ENCODE data around the gene PHLDB2. TPM values are rescaled to one million over a fixed set of nuclear protein-coding genes. Genes with fewer than 3 reads are reported as not detected.

Gene PHLDB2
- total and polyA plus RNA-seq, 10 of the 15 experiments (the other 5 are each of a cell fraction or from before 2014, with no cell fraction given) = 0.03 to 0.67 (median 0.40) TPM

GRCh38 chr3:111923806-111924205 is 64.7 kb downstream of the PHLDB2 start:
- ChIA-PET RAD21 (ENCODE audit: unreplicated experiment) (no interaction called here), SMC1A (ENCODE audit: uncharacterized antibody, unreplicated experiment) (interaction anchor here (0.9 to 1.0 kb wide), 2 partner anchors 14 to 208 kb away, joined by 3 read pairs; no protein-coding TSS in a partner anchor), CTCF (interaction anchor here (1.6 kb wide), 1 partner anchor 207 kb away, joined by 3 read pairs; no protein-coding TSS in a partner anchor), POLR2A (no interaction called here)
- DNase-seq (ENCODE audit: low read depth, low spot score) = no peak
- H3K4me3 ChIP-seq = no peak overlapping the region
- 0% methylated on average over 1 of the region's 1 CpG for WGBS (ENCODE audit: insufficient coverage, insufficient replicate concordance, low lambda C conversion rate, missing lambda C conversion rate)
- H3K9me3 ChIP-seq (replicated peaks; ENCODE audit: control insufficient read depth, insufficient read depth, low read length) = no peaks in the 10 kb centered on the region
- no peaks in the 10 kb centered on the region for H3K36me3 ChIP-seq (ENCODE audit: control insufficient read depth in 2 of 2, insufficient read depth in 2 of 2, low read length in 1 of 2)
- H3K79me2 ChIP-seq (ENCODE audit: control insufficient read depth, insufficient read depth, low read length) = no peaks in the 10 kb centered on the region
- no peaks in the 10 kb centered on the region for H4K20me1 ChIP-seq (ENCODE audit: control insufficient read depth, insufficient read depth)
- TF ChIP-seq ZNF24 (IDR thresholded peaks at IDR 0.05) = no peak
- TF ChIP-seq RB1 (IDR thresholded peaks at IDR 0.05; ENCODE audit: borderline replicate concordance) = no peak
- no peak for TF ChIP-seq SPI1 (IDR thresholded peaks at IDR 0.05; ENCODE audit: borderline replicate concordance, insufficient read depth, low read depth, low read length)
- TF ChIP-seq PAX8 (IDR thresholded peaks at IDR 0.05) = no peak
- no peak for TF ChIP-seq RFX5 (IDR thresholded peaks at IDR 0.05; ENCODE audit: low read depth, low read length)
- TF ChIP-seq ZNF592 (IDR thresholded peaks at IDR 0.05) = no peak
- no peak for TF ChIP-seq TARDBP (IDR thresholded peaks at IDR 0.05; ENCODE audit: borderline replicate concordance)
- no peak for TF ChIP-seq POLR2AphosphoS5 (IDR thresholded peaks at IDR 0.05; ENCODE audit: low read length)
- no peak for TF ChIP-seq JUND (IDR thresholded peaks at IDR 0.05; ENCODE audit: low read depth, low read length)
- no peak for TF ChIP-seq HSF1 (IDR thresholded peaks at IDR 0.05; ENCODE audit: low read depth, low read length)
- no peak for TF ChIP-seq SMAD1 (IDR thresholded peaks at IDR 0.05; ENCODE audit: low read depth, partially characterized antibody)
- TF ChIP-seq TCF7 (IDR thresholded peaks at IDR 0.05; ENCODE audit: borderline replicate concordance) = no peak
- no peak for TF ChIP-seq SKIL (IDR thresholded peaks at IDR 0.05; ENCODE audit: low read depth, poor library complexity, severe bottlenecking)
- TF ChIP-seq RBBP5 (conservative IDR thresholded peaks at IDR 0.05) = no peak
- TF ChIP-seq BRCA1 (IDR thresholded peaks at IDR 0.05; ENCODE audit: low read depth, low read length) = no peak
- FAIRE-seq = no peak
- no peaks in the 10 kb centered on the region for H3K27me3 ChIP-seq (replicated peaks in 1 of 2; ENCODE audit: control insufficient read depth in 2 of 2, insufficient read depth in 2 of 2, low read length in 1 of 2)
- no peak for ATAC-seq
- no peaks in the 10 kb centered on the region for H3K4me1 ChIP-seq (ENCODE audit: control insufficient read depth, insufficient read depth, low read length)
- no peak overlapping the region for H2AFZ ChIP-seq (ENCODE audit: control insufficient read depth, low read depth, low read length)
- H3K27ac ChIP-seq (ENCODE audit: control insufficient read depth, insufficient read depth) = no peak overlapping the region
- no peak overlapping the region for H3K4me2 ChIP-seq (ENCODE audit: control insufficient read depth, insufficient read depth)
- H3K9ac ChIP-seq (ENCODE audit: control insufficient read depth, insufficient read depth, low read length) = no peak overlapping the region
- in situ Hi-C loops (cut with MboI) = no loop called here
- intact Hi-C loops (cut with micrococcal nuclease; ENCODE audit: unreplicated experiment) = no loop called here
- no TSS peak for BruUV-seq (replicated peaks)
